Lower leg skin (tissue), 3 donors: ENCODE data around the gene SPATA13.

Experiments used
- CTCF ChIP-seq, 3 donors: fragments of 450-650 bp; IDR thresholded peaks; one replicate each; pipeline ENCODE4 v1.5.1; 2016; ENCODE audit warnings: antibody characterized with exemption in 3 of 3, mild to moderate bottlenecking in 3 of 3, moderate library complexity in 2 of 3
- POLR2A ChIP-seq, 2 donors: fragments of 450-650 bp; IDR thresholded peaks; one replicate each; pipeline ENCODE4 v1.6.1; 2016 to 2017; ENCODE audit warnings: antibody characterized with exemption in 2 of 2, mild to moderate bottlenecking in 1 of 2, moderate library complexity in 1 of 2

DNA sequence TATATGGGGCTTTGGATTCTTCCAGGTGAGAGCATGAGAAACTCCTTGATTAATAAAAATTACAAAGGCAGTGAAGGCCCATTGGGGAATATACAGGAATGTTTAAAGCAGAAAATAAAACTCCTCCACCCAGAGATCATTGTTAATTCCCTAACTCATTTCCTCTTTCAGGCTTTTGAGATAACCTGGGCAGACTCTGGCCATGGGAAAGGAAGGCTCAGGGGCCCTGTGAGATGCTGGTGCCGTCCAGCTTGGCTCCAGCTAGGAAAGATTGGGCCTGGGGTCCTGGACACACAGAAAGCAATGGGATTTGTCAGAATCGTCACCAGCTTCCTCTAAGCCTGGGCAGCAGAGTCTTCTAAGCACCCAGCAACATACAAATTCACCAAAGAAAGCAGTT lies 36.8 kb upstream of the SPATA13 start:
- TF ChIP-seq CTCF (IDR thresholded peaks at IDR 0.05), result no peak
- TF ChIP-seq POLR2A (IDR thresholded peaks at IDR 0.05), result no peak
